HG02973 (cell line): ENCODE measurements around the gene MAP3K14.

ENCODE experiments used
- ATAC-seq: cut with Tn5 transposase; IDR thresholded peaks from one replicate; pipeline ENCODE4 v1.9.1; 2021; ENCODE audit warnings: moderate library complexity; ENCODE audit not compliant: unreplicated experiment

MAP3K14 gene

GRCh38 chr17:45284176-45285140 is 32.4 kb downstream of the MAP3K14 start:
- ATAC-seq: no peak

- no peak for ATAC-seq
Measured at GRCh38 chr17:45283711-45284110, 33.1 kb downstream of the MAP3K14 start.

GRCh38 chr17:45282683-45283644 is 33.9 kb downstream of the MAP3K14 start:
- ATAC-seq: no peak

GRCh38 chr17:45279898-45280297 is 36.9 kb downstream of the MAP3K14 start:
- no peak for ATAC-seq

GRCh38 chr17:45277992-45278391 is 38.8 kb downstream of the MAP3K14 start:
- no peak for ATAC-seq

GRCh38 chr17:45277216-45277849 is 39.5 kb downstream of the MAP3K14 start:
- ATAC-seq: no peak

- no peak for ATAC-seq
Measured at GRCh38 chr17:45276031-45276430, 40.8 kb downstream of the MAP3K14 start.

GRCh38 chr17:45274033-45274432 is 42.8 kb downstream of the MAP3K14 start:
- no peak for ATAC-seq

GRCh38 chr17:45273551-45273957 is 43.3 kb downstream of the MAP3K14 start:
- ATAC-seq: no peak

GRCh38 chr17:45271603-45272002 is 45.2 kb downstream of the MAP3K14 start:
- ATAC-seq: no peak

GRCh38 chr17:45270828-45271418 is 45.9 kb downstream of the MAP3K14 start:
- ATAC-seq: no peak

- no peak for ATAC-seq
Measured at GRCh38 chr17:45269912-45270311, 46.9 kb downstream of the MAP3K14 start.

GRCh38 chr17:45267436-45268055 is 49.3 kb downstream of the MAP3K14 start:
- no peak for ATAC-seq

GRCh38 chr17:45266372-45266926 is 50.4 kb downstream of the MAP3K14 start:
- no peak for ATAC-seq

GRCh38 chr17:45265821-45266220 is 51.0 kb downstream of the MAP3K14 start:
- no peak for ATAC-seq

- no peak for ATAC-seq
Measured at GRCh38 chr17:45264988-45265387, 51.8 kb downstream of the MAP3K14 start.

- ATAC-seq: no peak
Measured at GRCh38 chr17:45264430-45264829, 52.4 kb downstream of the MAP3K14 start.

- ATAC-seq: no peak
Measured at GRCh38 chr17:45263477-45263860, 53.4 kb downstream of the MAP3K14 start.

- ATAC-seq: no peak
Measured at GRCh38 chr17:45262516-45263476, 54.0 kb downstream of the MAP3K14 start.
